DOHH2 (cell line): ENCODE measurements around the gene TMEM14C.

ENCODE experiments used
- EZH2phosphoT487 ChIP-seq: fragments of 200-600 bp; sonication (generic); IDR thresholded peaks from 2 replicates; pipeline ENCODE4 v1.6.1; 2017; ENCODE audit warnings: borderline replicate concordance, mild to moderate bottlenecking, antibody characterized with exemption, low read length, moderate library complexity, mixed read lengths
- TF ChIP-seq, protein P1 (sequence below): fragments of 200-600 bp; sonication (generic); IDR thresholded peaks from one replicate; pipeline ENCODE4 v1.5.1; 2014; ENCODE audit warnings: antibody characterized with exemption, mild to moderate bottlenecking, low read depth, low read length; ENCODE audit not compliant: poor library complexity, severe bottlenecking

DNA sequence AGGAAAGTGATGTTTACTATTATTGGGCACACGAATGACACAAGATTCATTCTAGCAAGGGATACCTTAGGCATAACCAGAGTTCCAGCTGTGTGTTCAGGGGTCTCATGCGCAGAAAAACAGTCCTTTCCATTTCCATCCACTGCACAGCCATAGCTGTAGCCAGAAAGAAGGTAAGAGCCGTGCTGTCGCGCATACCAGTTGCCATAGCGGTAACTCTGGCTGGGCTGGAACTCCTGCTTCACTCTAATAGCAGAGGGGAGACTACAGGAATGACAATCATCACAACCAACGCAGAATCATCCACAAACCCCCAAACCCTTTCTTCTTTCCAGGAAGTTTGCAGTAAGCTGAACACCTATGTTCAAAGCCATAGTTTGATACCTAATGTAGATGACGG lies 36.0 kb upstream of the TMEM14C start:
- TF ChIP-seq, protein P1, sequence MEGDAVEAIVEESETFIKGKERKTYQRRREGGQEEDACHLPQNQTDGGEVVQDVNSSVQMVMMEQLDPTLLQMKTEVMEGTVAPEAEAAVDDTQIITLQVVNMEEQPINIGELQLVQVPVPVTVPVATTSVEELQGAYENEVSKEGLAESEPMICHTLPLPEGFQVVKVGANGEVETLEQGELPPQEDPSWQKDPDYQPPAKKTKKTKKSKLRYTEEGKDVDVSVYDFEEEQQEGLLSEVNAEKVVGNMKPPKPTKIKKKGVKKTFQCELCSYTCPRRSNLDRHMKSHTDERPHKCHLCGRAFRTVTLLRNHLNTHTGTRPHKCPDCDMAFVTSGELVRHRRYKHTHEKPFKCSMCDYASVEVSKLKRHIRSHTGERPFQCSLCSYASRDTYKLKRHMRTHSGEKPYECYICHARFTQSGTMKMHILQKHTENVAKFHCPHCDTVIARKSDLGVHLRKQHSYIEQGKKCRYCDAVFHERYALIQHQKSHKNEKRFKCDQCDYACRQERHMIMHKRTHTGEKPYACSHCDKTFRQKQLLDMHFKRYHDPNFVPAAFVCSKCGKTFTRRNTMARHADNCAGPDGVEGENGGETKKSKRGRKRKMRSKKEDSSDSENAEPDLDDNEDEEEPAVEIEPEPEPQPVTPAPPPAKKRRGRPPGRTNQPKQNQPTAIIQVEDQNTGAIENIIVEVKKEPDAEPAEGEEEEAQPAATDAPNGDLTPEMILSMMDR = no peak
- TF ChIP-seq EZH2phosphoT487 = no peak
